Lung (tissue), 12 donors: ENCODE measurements around the gene PSMB2. TPM values are rescaled to one million over a fixed set of nuclear protein-coding genes. Genes with fewer than 3 reads are reported as not detected.

ENCODE experiments used
- ATAC-seq: fragments of 200-7000 bp; cut with Tn5 transposase; one replicate; pipeline ENCODE4 v1.9.1; 2020; ENCODE audit warnings: moderate number of reproducible peaks; ENCODE audit not compliant: insufficient read depth, low FRiP score
- DNase-seq, 3 donors: peaks; one replicate each; pipeline ENCODE4 v3.0.0-alpha.2; 2013 to 2017
- H3K27ac ChIP-seq, 2 donors: one replicate each; pipeline ENCODE4 v1.5.1; 2013; ENCODE audit warnings: mild to moderate bottlenecking in 2 of 2, moderate library complexity in 2 of 2, control low read depth in 1 of 2, inconsistent platforms in 1 of 2, low read depth in 1 of 2, low read length in 1 of 2
- H3K27me3 ChIP-seq, 3 donors: one replicate each; pipeline ENCODE4 v1.5.1; 2013; ENCODE audit warnings: low read length in 2 of 3; ENCODE audit not compliant: control insufficient read depth in 3 of 3, insufficient read depth in 3 of 3
- H3K36me3 ChIP-seq, 4 donors: one replicate each; pipeline ENCODE4 v1.5.1; 2013; ENCODE audit warnings: low read length in 4 of 4, mild to moderate bottlenecking in 1 of 4, moderate library complexity in 1 of 4; ENCODE audit not compliant: control insufficient read depth in 4 of 4, insufficient read depth in 4 of 4
- H3K4me1 ChIP-seq, 5 donors: one replicate each; pipeline ENCODE4 v1.5.1; 2013; ENCODE audit warnings: low read length in 5 of 5, mild to moderate bottlenecking in 2 of 5, moderate library complexity in 1 of 5; ENCODE audit not compliant: control insufficient read depth in 5 of 5, insufficient read depth in 5 of 5
- H3K4me3 ChIP-seq: one replicate; pipeline ENCODE4 v1.5.1; 2013; ENCODE audit warnings: mild to moderate bottlenecking, control low read depth, moderate library complexity
- H3K9ac ChIP-seq, 2 donors: one replicate each; pipeline ENCODE4 v1.5.1; 2013; ENCODE audit warnings: low read length in 2 of 2, control low read depth in 1 of 2; ENCODE audit not compliant: insufficient read depth in 1 of 2
- H3K9me3 ChIP-seq, 4 donors: one replicate each; pipeline ENCODE4 v1.5.1; 2013; ENCODE audit warnings: low read length in 3 of 4, mild to moderate bottlenecking in 1 of 4, moderate library complexity in 1 of 4; ENCODE audit not compliant: control insufficient read depth in 4 of 4, insufficient read depth in 3 of 4
- CTCF ChIP-seq: IDR thresholded peaks from 2 replicates; pipeline ENCODE4 v1.5.1; 2012; ENCODE audit warnings: mild to moderate bottlenecking; ENCODE audit errors: control extremely low read depth, extremely low read depth
- WGBS, 2 donors: extraction: QIAGEN DNeasy Blood & Tissue Kit; methylation state at CpG; one replicate each; pipeline ENCODE4 v1.1.7; 2013; 5-methylcytosine and 5-hydroxymethylcytosine counted together
- polyA plus RNA-seq, 2 donors: library from polyadenylated mRNA; stranded (reverse); fragments of 200-250 nt; gene quantifications; one replicate each; pipeline ENCODE4 v1.2.1, GENCODE V29; 2013
- total RNA-seq, 2 donors: library from RNA; depleted of rRNA in 1 of 2; stranded (reverse); fragments of >200 nt in 1 of 2; gene quantifications; one replicate each; pipeline ENCODE4 v1.2.1, GENCODE V29; 2014 to 2021
- donor health status: control.
- donor health status: control.
- donor health status: Bipolar disorder and iron deficiency.
- donor health status: healthy.
- donor health status: DM: yes; HTN: yes; CAD: no.

PSMB2 gene
- total and polyA plus RNA-seq, 4 donors: 32.0 to 59.2 (median 57.8) TPM

GRCh38 chr1:35597870-35598269 lies 43.5 kb downstream of the PSMB2 start:
- Histone ChIP-seq H3K4me1 (peaks cover 0 to 7% (median 0%) of the 10 kb centered on the region in 5 donors), H3K36me3 (peaks cover 4 to 13% (median 6%) of the 10 kb centered on the region in 4 donors), H3K9ac (no peak overlapping the region), H3K27me3 (no peaks in the 10 kb centered on the region), H3K27ac (no peak overlapping the region), H3K9me3 (no peaks in the 10 kb centered on the region), H3K4me3 (no peak overlapping the region)
- ATAC-seq (no peak), DNase-seq (no peak)
- no peak for TF ChIP-seq CTCF
- WGBS, 2 donors: 92% methylated on average over 5 of the region's 5 CpGs

GRCh38 chr1:35595684-35596083 lies 45.6 kb downstream of the PSMB2 start:
- Histone ChIP-seq H3K27me3 (no peaks in the 10 kb centered on the region), H3K27ac (no peak overlapping the region), H3K36me3 (peaks cover 0 to 12% (median under 1%) of the 10 kb centered on the region in 4 donors), H3K4me1 (peaks cover 0 to 7% (median 0%) of the 10 kb centered on the region in 5 donors), H3K9me3 (no peaks in the 10 kb centered on the region), H3K9ac (no peak overlapping the region), H3K4me3 (no peak overlapping the region)
- 95 to 98% methylated on average over 7 of the region's 7 CpGs for WGBS, 2 donors
- ATAC-seq: no peak
- DNase-seq: no peak
- no peak for TF ChIP-seq CTCF

GRCh38 chr1:35594005-35594760 lies 47.1 kb downstream of the PSMB2 start:
- WGBS, 2 donors: 93 to 95% methylated on average over 9 of the region's 9 CpGs
- Histone ChIP-seq H3K4me1 (peaks cover 0 to 7% (median 0%) of the 10 kb centered on the region in 5 donors), H3K27me3 (no peaks in the 10 kb centered on the region), H3K9ac (no peak overlapping the region), H3K27ac (no peak overlapping the region), H3K36me3 (peaks cover 0 to 7% (median 1%) of the 10 kb centered on the region in 4 donors), H3K4me3 (no peak overlapping the region), H3K9me3 (no peaks in the 10 kb centered on the region)
- ATAC-seq (no peak), DNase-seq (no peak)
- no peak for TF ChIP-seq CTCF
